Urinary bladder (tissue), 4 donors: ENCODE measurements around the gene CCDC28A. TPM values are rescaled to one million over a fixed set of nuclear protein-coding genes. Genes with fewer than 3 reads are reported as not detected.
"Not testable (repeated sequence)": the region's sequence is repeated elsewhere in the genome, so short reads cannot be mapped to it uniquely, and the experiment has no call there.

Source experiments
- DNase-seq: peaks from one replicate; pipeline ENCODE4 v3.0.0-alpha.2; 2015; ENCODE audit errors: extremely low spot score
- H3K27ac ChIP-seq: one replicate; pipeline ENCODE4 v1.5.1; 2013; ENCODE audit warnings: low read depth, mild to moderate bottlenecking, moderate library complexity
- H3K36me3 ChIP-seq: one replicate; pipeline ENCODE4 v1.6.1; 2013; ENCODE audit warnings: mild to moderate bottlenecking, moderate library complexity; ENCODE audit not compliant: insufficient read depth
- H3K4me1 ChIP-seq: one replicate; pipeline ENCODE4 v1.6.1; 2013; ENCODE audit warnings: mild to moderate bottlenecking, moderate library complexity; ENCODE audit not compliant: insufficient read depth
- H3K4me3 ChIP-seq: one replicate; pipeline ENCODE4 v1.5.1; 2013; ENCODE audit warnings: low read depth, low read length
- whole genome bisulfite sequencing: extraction: QIAGEN DNeasy Blood & Tissue Kit; methylation state at CpG from one replicate; pipeline ENCODE4 v1.1.7; 2013; 5-methylcytosine and 5-hydroxymethylcytosine counted together
- polyA plus RNA-seq: library from polyadenylated mRNA; stranded (reverse); fragments of 200-250 nt; gene quantifications from one replicate; pipeline ENCODE4 v1.2.3, GENCODE V29; 2013
- total RNA-seq: library from RNA; depleted of rRNA; stranded (reverse); fragments of >200 nt; gene quantifications from one replicate; pipeline ENCODE4 v1.2.3, GENCODE V29; 2014
- donor health status: healthy with polysubstance abuse.
- donor health status: healthy.

CCDC28A gene
- total RNA-seq: 18.3 TPM
- polyA plus RNA-seq: 23.3 TPM

- peak within 1 kb of the TSS; percentile 94 for H3K4me3 ChIP-seq
- WGBS: under 1% methylated on average over 47 of the region's 47 CpGs
- no peaks in the 10 kb centered on the region for H3K4me1 ChIP-seq
- peaks cover 3% of the 10 kb centered on the region for H3K36me3 ChIP-seq
- peak within 1 kb of the TSS; percentile 98 for H3K27ac ChIP-seq
- DNase-seq: peak; percentile 97
These were observed at the start of gene CCDC28A for GRCh38 chr6:138773177-138774091. Gene CCDC28A, plus strand, starts transcription at chr6:138773769. Its CDS starts 2,352 bp downstream, at chr6:138776121.

DNA sequence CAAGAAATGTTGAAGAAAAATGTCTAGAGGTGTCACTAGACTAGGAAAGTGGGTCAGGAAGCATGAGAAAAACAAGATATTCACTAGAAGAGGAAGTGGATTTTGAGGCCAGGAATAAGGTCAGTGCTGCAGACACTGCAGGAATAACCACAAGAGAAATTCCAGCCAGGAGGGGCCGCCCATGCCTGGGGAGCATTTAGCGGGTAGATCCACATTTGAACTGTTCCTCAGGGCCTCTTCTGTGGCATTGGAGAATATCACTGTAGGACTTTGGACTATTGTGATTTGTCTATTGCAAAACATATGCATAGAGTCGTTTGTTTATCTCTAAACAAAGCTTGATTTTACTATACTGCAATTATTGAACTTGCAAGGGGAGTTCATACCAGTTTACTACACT, 49.6 kb upstream of the CCDC28A start:
- no peak for DNase-seq

DNA sequence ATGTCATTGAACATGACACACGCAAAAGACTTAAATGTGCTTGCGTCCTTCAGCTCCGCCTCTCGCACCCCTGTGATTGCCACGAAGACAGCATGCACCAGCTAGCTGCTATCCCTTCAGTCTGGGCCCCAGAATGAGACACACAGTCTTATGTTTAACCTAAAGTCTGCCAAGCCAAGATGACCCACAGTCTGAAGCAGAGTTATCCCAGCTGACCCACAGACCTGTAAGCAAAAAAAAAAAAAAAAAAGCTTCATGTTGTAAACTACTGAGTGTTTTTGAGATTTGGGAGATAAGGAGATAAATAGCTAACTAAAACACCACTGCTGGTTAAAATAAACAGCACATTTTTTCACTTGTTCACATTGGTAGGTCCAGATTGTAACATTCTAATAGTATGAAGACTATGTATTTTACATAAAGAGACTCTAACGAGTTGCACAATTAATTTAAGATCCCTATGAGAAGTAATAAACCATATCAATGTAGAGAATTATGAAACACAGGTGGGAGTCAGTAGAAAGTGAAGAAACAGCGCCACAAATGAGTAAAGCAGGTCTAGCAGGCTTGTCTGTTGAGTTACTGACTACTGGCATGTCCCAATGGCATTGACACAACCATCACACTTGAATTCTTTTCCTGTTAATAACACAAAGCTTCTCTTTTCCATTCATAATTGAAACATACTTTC, 47.4 kb upstream of the CCDC28A start:
- no peak for DNase-seq
- WGBS: 78% methylated on average over 7 of the region's 7 CpGs
- Histone ChIP-seq H3K27ac (no peak overlapping the region), H3K4me3 (no peak overlapping the region), H3K4me1 (no peaks in the 10 kb centered on the region), H3K36me3 (no peaks in the 10 kb centered on the region)

More for the DNA sequence above, 49.6 kb upstream of the CCDC28A start:
- Histone ChIP-seq H3K36me3 (no peaks in the 10 kb centered on the region), H3K4me3 (no peak overlapping the region), H3K4me1 (no peaks in the 10 kb centered on the region), H3K27ac (no peak overlapping the region)
- WGBS: 61% methylated on average over 3 of the region's 3 CpGs

- no peaks in the 10 kb centered on the region for H3K4me1 ChIP-seq
- H3K36me3 ChIP-seq: no peaks in the 10 kb centered on the region
- WGBS: 87% methylated on average over 3 of the region's 3 CpGs
- DNase-seq: no peak
- no peak overlapping the region for H3K4me3 ChIP-seq
- no peak overlapping the region for H3K27ac ChIP-seq
These were observed 46.8 kb upstream of the CCDC28A start for GRCh38 chr6:138726757-138727097.

GRCh38 chr6:138727182-138727581, 46.4 kb upstream of the CCDC28A start:
- Histone ChIP-seq H3K4me1 (no peaks in the 10 kb centered on the region), H3K27ac (no peak overlapping the region), H3K4me3 (no peak overlapping the region), H3K36me3 (no peaks in the 10 kb centered on the region)
- 72% methylated on average over 3 of the region's 3 CpGs for whole genome bisulfite sequencing
- DNase-seq: no peak

- no peaks in the 10 kb centered on the region for H3K36me3 ChIP-seq
- no peak overlapping the region for H3K4me3 ChIP-seq
- H3K4me1 ChIP-seq: no peaks in the 10 kb centered on the region
- H3K27ac ChIP-seq: no peak overlapping the region
- 84% methylated on average over 2 of the region's 2 CpGs for WGBS
- DNase-seq: no peak
These were observed 44.9 kb upstream of the CCDC28A start for GRCh38 chr6:138728662-138729061.

DNA sequence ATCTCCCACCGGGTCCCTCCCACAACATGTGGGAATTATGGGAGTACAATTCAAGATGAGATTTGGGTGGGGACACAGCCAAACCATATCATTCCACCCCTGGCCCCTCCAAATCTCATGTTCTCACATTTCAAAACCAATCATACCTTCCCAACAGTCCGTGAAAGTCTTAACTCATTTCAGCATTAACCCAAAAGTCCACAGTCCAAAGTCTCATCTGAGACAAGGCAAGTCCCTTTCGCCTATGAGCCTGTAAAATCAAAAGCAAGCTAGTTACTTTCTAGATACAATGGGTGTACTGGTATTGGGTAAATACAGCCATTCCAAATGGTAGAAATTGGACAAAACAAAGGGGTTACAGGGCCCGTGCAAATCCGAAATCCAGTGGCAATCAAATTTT, 43.5 kb upstream of the CCDC28A start:
- WGBS: 91% methylated on average over 5 of the region's 5 CpGs
- not testable (repeated sequence) for H3K4me3 ChIP-seq, H3K36me3 ChIP-seq, H3K4me1 ChIP-seq, H3K27ac ChIP-seq, DNase-seq

DNA sequence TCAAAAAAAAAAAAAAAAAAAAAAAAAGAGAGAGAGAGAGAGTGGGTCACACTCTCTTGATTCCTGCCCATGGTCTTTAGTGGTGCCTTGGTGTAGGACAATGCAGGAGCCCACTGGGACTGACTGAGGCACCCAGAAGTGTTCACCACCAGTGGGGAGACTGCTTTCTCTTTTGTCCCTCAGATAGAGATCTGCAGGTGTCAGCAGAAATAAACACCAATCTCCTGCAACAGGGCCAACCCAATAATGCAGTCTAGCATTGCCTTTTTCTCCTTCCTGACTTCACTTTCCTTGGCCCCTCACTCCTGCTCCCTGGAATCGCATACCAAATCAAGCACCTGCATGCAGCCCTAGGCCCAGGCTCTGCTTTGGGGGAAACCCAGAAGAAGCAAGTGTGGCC, 39.0 kb upstream of the CCDC28A start:
- Histone ChIP-seq H3K4me3 (no peak overlapping the region), H3K27ac (no peak overlapping the region), H3K4me1 (no peaks in the 10 kb centered on the region), H3K36me3 (no peaks in the 10 kb centered on the region)
- DNase-seq: no peak
- 98% methylated on average over 1 of the region's 1 CpG for WGBS

GRCh38 chr6:138736640-138737039, 36.9 kb upstream of the CCDC28A start:
- H3K4me1 ChIP-seq: no peaks in the 10 kb centered on the region
- no peak for DNase-seq
- no peak overlapping the region for H3K4me3 ChIP-seq
- H3K36me3 ChIP-seq: no peaks in the 10 kb centered on the region
- WGBS: 94% methylated on average over 5 of the region's 5 CpGs
- H3K27ac ChIP-seq: no peak overlapping the region

DNA sequence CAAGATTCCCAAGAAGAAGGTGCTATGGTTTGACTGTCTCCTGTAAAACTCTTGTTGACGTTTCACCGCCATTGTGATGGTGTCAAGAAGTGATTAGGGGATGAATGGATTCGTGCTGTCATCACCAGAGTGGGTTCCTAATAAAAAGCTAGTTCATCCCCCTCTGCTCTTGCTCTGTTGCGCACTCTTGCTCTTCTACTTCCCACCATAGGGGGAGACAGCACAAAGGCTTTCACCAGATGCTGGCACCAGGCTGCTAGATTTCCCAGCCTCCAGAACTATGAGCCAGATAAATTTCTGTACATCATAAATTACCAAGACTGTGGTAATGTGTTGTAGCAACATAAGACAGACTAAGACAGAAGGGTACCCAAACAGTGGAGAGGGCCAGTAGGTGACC, 21.6 kb upstream of the CCDC28A start:
- no peak for DNase-seq
- 71% methylated on average over 4 of the region's 4 CpGs for WGBS

GRCh38 chr6:138757136-138757535, 16.4 kb upstream of the CCDC28A start:
- DNase-seq: no peak
- Histone ChIP-seq H3K4me1 (no peaks in the 10 kb centered on the region), H3K27ac (no peak overlapping the region), H3K36me3 (no peaks in the 10 kb centered on the region), H3K4me3 (no peak overlapping the region)
- WGBS: 70% methylated on average over 4 of the region's 4 CpGs

More for the DNA sequence above, 21.6 kb upstream of the CCDC28A start:
- no peaks in the 10 kb centered on the region for H3K36me3 ChIP-seq
- no peak overlapping the region for H3K27ac ChIP-seq
- no peaks in the 10 kb centered on the region for H3K4me1 ChIP-seq
- no peak overlapping the region for H3K4me3 ChIP-seq

DNA sequence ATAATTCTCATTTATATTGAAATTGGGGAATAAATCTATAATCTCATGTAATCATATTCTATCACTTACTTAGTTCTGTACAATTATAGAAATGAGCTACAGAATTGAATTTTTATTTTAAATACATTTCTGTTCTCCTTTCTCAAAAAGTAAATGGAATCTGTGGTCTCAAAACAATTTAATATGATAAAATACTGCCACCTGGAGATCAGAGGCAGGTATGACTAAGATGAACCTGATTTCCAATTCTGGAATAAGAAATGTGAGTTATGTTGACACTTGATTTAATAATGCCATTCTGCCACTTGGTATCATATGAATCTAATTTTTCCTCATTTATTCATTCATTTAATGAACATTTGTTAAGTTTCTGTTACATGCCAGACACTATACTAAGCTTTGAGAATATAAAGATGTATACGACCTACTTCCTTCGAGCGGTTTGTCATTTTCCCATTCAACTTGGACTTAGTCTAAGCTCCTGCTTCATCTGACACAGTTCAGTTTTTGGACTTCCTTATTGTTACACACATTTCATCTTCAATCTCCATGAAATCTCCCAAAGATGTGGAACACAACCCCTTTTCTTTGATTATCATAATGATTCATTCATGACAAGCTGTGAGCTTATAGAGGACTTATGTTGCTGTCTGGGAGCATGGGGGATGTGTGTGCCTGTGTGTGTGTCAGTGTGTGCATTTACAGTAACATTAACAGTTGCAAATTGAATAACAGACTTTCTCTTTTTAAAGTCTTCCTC, 7.5 kb upstream of the CCDC28A start:
- 91% methylated on average over 3 of the region's 3 CpGs for WGBS
- Histone ChIP-seq H3K36me3 (peaks cover 2% of the 10 kb centered on the region), H3K27ac (no peak overlapping the region), H3K4me3 (no peak overlapping the region), H3K4me1 (no peaks in the 10 kb centered on the region)
- peak; percentile 21 for DNase-seq

- Histone ChIP-seq H3K4me1 (no peaks in the 10 kb centered on the region), H3K4me3 (no peak overlapping the region), H3K36me3 (no peaks in the 10 kb centered on the region), H3K27ac (no peak overlapping the region)
- WGBS: 24% methylated on average over 6 of the region's 6 CpGs
- DNase-seq: no peak
These were observed 4.4 kb upstream of the CCDC28A start for GRCh38 chr6:138769102-138769676.
